Fibroblast of the aortic adventitia (primary cell): Measurements from ENCODE around the gene TSC2. TPM values are rescaled to one million over a fixed set of nuclear protein-coding genes. Genes with fewer than 3 reads are reported as not detected.
A peak's percentile ranks its signal among the peaks of the same experiment; 100 is the strongest.
"Not testable (repeated sequence)": the region's sequence is repeated elsewhere in the genome, so short reads cannot be mapped to it uniquely, and the experiment has no call there.

Source experiments
- DNase-seq: peaks from one replicate; pipeline ENCODE4 v3.0.0-alpha.2; 2010; ENCODE audit warnings: low read depth
- H3K4me3 ChIP-seq: 2 replicates; pipeline ENCODE4 v1.5.1; 2011; ENCODE audit warnings: low read depth, mild to moderate bottlenecking, control low read depth, low read length, moderate library complexity
- CTCF ChIP-seq: IDR thresholded peaks from 2 replicates; pipeline ENCODE4 v1.5.1; 2011; ENCODE audit warnings: mild to moderate bottlenecking, low read length, control low read depth, inconsistent platforms; ENCODE audit not compliant: insufficient read depth
- total RNA-seq: library from RNA; depleted of rRNA; stranded (reverse); fragments of >200 nt; gene quantifications from 2 replicates; pipeline ENCODE4 v1.2.3, GENCODE V29; 2012; ENCODE audit warnings: low replicate concordance

TSC2 gene
- total RNA-seq, 1 donor, result 58.7 TPM

GRCh38 chr16:2009791-2010510, 37.8 kb upstream of the TSC2 start, which contains the start of gene ZNF598:
ZNF598 (minus strand) TSS chr16:2009821.
- H3K4me3 ChIP-seq, result peak within 1 kb of the TSS; percentile 96
- TF ChIP-seq CTCF, result no peak
- peak; percentile 78 for DNase-seq

- DNase-seq, H3K4me3 ChIP-seq: not testable (repeated sequence)
Measured at GRCh38 chr16:2011726-2012125, 36.1 kb upstream of the TSC2 start.

- TF ChIP-seq CTCF, result no peak
- no peak for DNase-seq
- no peak overlapping the region for H3K4me3 ChIP-seq
Measured at GRCh38 chr16:2013527-2013926, 34.3 kb upstream of the TSC2 start.

GRCh38 chr16:2015117-2015946, 32.5 kb upstream of the TSC2 start:
- TF ChIP-seq CTCF, result no peak
- no peak overlapping the region for H3K4me3 ChIP-seq
- peak; percentile 65 for DNase-seq

- H3K4me3 ChIP-seq, result no peak overlapping the region
- no peak for DNase-seq
- no peak for TF ChIP-seq CTCF
Measured at GRCh38 chr16:2015947-2016208, 31.9 kb upstream of the TSC2 start.

- no peak for DNase-seq
- H3K4me3 ChIP-seq, result no peak overlapping the region
- TF ChIP-seq CTCF, result peak; percentile 47
Measured at GRCh38 chr16:2016407-2016922, 31.3 kb upstream of the TSC2 start.

GRCh38 chr16:2019518-2019920, 28.3 kb upstream of the TSC2 start, which contains the start of gene NPW:
NPW (plus strand) TSS chr16:2019785.
- H3K4me3 ChIP-seq, result no peak within 1 kb of the TSS
- no peak for DNase-seq
- TF ChIP-seq CTCF, result no peak
